Testis (tissue), 2 donors: Measurements from ENCODE around the gene KCNJ10.

Experiments used
- POLR2A ChIP-seq: fragments of 450-650 bp; IDR thresholded peaks from one replicate; pipeline ENCODE4 v1.6.1; 2017; ENCODE audit warnings: antibody characterized with exemption, mild to moderate bottlenecking, moderate library complexity
- TF ChIP-seq, protein P1 (sequence below), 3 experiments: fragments of 450-650 bp in 2 of 3; fragments of 200-600 bp in 1 of 3; sonication (generic) in 1 of 3; IDR thresholded peaks; one replicate each; pipeline ENCODE4 v1.5.1; 2016 to 2019; ENCODE audit warnings: antibody characterized with exemption in 3 of 3, mild to moderate bottlenecking in 2 of 3, moderate library complexity in 1 of 3

DNA sequence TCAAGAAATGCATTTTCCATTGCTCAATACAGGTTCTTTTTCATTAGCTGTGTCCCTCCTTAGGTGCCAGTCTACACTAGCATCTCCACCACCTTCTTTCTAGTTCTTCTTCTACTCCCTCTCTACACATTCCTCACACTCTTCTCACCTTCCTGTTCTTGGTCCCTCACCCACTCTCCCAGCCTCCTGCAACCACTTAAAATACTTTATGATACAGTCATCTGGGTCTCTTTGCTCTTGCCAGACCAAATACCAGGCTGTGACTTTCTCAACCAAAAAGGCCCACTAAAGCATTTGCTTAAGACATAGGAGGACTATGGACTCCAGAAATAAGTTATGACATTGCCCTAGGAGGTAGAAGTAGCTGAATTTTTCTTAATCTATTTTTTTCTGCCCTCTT is 73.3 kb downstream of the KCNJ10 start:
- TF ChIP-seq, protein P1, sequence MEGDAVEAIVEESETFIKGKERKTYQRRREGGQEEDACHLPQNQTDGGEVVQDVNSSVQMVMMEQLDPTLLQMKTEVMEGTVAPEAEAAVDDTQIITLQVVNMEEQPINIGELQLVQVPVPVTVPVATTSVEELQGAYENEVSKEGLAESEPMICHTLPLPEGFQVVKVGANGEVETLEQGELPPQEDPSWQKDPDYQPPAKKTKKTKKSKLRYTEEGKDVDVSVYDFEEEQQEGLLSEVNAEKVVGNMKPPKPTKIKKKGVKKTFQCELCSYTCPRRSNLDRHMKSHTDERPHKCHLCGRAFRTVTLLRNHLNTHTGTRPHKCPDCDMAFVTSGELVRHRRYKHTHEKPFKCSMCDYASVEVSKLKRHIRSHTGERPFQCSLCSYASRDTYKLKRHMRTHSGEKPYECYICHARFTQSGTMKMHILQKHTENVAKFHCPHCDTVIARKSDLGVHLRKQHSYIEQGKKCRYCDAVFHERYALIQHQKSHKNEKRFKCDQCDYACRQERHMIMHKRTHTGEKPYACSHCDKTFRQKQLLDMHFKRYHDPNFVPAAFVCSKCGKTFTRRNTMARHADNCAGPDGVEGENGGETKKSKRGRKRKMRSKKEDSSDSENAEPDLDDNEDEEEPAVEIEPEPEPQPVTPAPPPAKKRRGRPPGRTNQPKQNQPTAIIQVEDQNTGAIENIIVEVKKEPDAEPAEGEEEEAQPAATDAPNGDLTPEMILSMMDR (IDR thresholded peaks at IDR 0.05), result no peak
- no peak for TF ChIP-seq POLR2A
